Measurements from ENCODE around the gene CFAP410.

DNA sequence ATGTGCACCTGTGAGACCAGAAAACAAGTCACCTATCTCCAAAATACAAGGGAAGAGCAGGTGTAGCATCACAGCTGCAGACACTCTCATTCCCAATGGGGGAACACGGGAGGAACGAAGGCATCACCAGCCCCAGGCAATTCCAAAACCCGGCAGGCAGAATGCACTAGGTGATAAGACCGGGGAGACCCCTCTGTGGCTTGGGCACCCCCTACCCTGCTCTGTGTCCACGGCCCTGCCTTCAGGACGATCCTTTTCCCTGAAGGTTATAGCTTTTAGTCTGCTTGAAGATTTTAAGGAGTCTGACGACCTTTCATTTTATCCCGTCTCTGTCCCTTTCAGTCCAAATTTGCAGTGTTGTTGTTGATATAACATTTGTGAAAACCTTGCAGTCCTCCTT lies 33.4 kb upstream of the CFAP410 start:
- TF ChIP-seq, protein P1, sequence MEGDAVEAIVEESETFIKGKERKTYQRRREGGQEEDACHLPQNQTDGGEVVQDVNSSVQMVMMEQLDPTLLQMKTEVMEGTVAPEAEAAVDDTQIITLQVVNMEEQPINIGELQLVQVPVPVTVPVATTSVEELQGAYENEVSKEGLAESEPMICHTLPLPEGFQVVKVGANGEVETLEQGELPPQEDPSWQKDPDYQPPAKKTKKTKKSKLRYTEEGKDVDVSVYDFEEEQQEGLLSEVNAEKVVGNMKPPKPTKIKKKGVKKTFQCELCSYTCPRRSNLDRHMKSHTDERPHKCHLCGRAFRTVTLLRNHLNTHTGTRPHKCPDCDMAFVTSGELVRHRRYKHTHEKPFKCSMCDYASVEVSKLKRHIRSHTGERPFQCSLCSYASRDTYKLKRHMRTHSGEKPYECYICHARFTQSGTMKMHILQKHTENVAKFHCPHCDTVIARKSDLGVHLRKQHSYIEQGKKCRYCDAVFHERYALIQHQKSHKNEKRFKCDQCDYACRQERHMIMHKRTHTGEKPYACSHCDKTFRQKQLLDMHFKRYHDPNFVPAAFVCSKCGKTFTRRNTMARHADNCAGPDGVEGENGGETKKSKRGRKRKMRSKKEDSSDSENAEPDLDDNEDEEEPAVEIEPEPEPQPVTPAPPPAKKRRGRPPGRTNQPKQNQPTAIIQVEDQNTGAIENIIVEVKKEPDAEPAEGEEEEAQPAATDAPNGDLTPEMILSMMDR (IDR thresholded peaks at IDR 0.05; ENCODE audit: low read depth, low read length, poor library complexity, severe bottlenecking) = no peak
- no peak for TF ChIP-seq EZH2phosphoT487 (IDR thresholded peaks at IDR 0.05; ENCODE audit: borderline replicate concordance, low read length)
